Spleen (tissue), 7 donors: Measurements from ENCODE around the gene ATXN1.

Experiments
- CTCF ChIP-seq, 11 experiments: fragments of 200-600 bp in 7 of 11; fragments of 450-650 bp in 4 of 11; sonication (generic) in 4 of 11; IDR thresholded peaks in 8 of 11; conservative IDR thresholded peaks in 3 of 11; 1 replicate in 7 of 11; 2 replicates in 4 of 11; pipeline versions ENCODE4 v1.4.0 to v1.8.0; 2016 to 2021; ENCODE audit warnings: antibody characterized with exemption in 11 of 11, inconsistent platforms in 4 of 11, mild to moderate bottlenecking in 1 of 11
- POLR2A ChIP-seq, 3 donors: fragments of 450-650 bp; IDR thresholded peaks; one replicate each; pipeline ENCODE4 v1.5.1; 2017; ENCODE audit warnings: antibody characterized with exemption in 3 of 3, mild to moderate bottlenecking in 1 of 3
- POLR2AphosphoS5 ChIP-seq, 3 donors: sonication (generic); formaldehyde crosslinking; IDR thresholded peaks; one replicate each; pipeline ENCODE4 v1.5.1; 2017; ENCODE audit warnings: antibody characterized with exemption in 3 of 3
- donor health status: DM: no; HTN: no; CAD: no; lungs with moderate emphysema.
- donor health status: DM: no; HTN: no; CAD: no.
- donor health status: DM: no; HTN: no; CAD: no.

GRCh38 chr6:16690608-16691142 is 70.6 kb downstream of the ATXN1 start:
- TF ChIP-seq POLR2AphosphoS5 (IDR thresholded peaks at IDR 0.05) (no peak), CTCF (IDR thresholded peaks at IDR 0.05 in 8 of 11, conservative IDR thresholded peaks at IDR 0.05 in 3 of 11) (no peak), POLR2A (IDR thresholded peaks at IDR 0.05) (no peak)
